NCI-H345 (cell line): Measurements from ENCODE around the gene SUSD5.

Experiments
- DNase-seq: peaks from one replicate; lab custom pipeline; 2025; lab: John Stamatoyannopoulos, UW

SUSD5 gene

DNA sequence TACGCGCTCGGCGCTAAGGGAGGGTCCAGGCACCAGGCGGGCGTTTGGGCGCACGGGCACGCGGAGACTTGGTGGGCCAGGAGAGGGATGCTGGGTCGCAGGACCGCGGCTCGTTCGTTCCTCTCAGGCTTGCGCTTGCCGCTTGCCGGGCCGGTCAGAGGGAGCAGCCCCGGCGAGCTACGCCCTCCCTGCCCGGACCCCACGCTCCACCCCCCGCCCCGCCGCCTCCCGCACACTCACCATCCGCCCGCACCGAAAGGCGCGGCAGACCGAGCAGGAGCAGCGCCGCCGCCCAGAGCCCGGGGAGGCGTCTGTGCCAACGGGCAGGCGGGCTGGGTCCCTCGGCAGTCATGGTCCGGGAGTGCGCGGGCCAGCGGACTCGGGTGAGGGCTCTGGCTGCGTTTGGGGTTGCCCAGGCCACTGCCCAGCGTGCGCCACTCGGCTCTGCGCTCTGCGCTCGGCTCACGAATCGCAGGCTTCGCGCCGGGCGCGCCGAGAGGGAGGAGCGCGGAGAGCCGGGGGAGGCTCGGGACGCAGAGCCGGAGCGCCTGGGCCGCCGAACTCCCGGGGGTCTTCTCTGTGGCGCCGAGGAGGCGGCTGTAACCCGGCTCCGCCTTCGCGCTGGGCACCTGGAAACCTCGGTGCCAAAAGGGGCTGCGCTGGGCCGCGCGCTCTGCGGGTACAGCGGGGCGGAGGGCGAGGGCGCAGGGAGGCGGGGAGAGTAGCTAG, at the start of gene SUSD5:
Gene SUSD5, minus strand, starts transcription at position 365 of the 729 bp plus-strand sequence. Its CDS starts 13 bp downstream, at position 352.
- DNase-seq = peak; percentile 8

DNA sequence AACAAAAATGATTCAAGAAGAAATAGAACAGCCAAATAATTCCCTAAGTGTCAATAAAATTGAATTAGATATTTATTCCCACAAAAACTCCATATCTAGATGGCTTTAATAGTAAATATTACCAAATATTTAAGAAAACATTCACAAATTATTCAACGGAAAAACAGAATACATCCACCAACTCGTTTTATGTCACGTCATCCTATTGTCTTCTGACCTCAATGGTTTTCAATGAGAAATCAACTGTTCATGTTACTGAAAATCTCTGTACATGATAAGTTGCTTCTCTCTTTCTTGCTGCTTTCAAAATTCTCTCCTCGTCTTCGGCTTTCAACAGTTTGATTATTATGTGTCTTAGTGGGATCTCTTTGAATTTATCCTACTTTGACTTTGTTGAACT, 41.5 kb upstream of the SUSD5 start:
- DNase-seq = no peak

DNA sequence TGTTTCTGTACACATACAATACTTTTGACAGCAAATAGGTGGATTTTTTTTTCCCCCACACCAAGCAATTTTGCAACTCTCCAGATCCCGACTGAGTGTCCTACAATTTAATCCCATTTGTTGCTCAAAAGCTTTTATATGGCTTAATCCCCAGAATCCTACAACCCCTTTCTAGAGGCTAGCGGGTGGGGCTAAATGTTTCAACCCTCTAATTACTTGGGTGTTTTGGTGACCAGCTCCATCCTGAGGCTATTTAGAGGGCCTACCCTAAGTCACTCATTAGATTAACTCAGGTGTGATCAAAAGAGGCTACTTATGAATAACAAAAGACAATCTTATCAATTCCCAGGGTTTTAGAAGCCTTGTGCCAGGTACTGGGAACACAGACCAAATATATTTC, 37.6 kb upstream of the SUSD5 start:
- no peak for DNase-seq

DNA sequence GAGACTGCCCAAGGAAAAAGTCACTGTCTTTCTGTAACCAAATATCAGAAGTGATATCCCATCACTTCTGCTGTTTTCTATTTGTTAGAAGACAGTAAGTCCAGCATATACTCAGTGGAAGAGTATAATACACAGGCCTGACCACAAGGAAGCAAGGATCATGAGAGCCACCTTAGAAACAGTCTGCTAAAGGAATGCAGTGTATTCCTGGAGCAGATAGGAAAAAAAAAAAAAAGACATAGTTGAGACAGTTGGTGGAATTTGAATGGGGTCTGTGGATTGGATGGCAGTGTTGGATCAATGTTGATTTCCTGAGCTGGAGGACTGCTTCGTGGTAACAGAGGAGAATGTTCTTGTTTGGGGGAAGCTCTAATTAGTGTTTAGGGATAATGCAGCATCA, 32.1 kb upstream of the SUSD5 start:
- no peak for DNase-seq

DNA sequence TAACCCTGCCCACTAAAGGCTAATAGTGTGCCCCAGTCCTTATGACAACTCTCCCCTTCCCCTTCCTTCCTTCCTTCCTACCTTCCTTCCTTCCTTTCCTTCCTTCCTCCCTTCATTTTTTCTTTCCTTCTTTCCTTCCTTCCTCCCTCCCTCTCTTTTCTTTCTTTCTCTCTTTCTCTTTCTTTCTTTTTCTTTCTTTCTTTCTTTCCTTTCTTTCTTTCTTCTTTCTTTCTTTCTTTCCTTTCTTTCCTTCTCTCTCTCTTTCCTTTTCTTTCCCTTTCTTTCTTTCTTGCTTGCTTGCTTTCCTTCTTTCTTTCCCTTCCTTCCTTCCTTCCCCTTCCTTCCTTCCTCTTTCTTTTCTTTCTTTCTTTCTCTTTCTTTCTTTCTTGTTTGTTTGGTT, 28.2 kb upstream of the SUSD5 start:
- no peak for DNase-seq

DNA sequence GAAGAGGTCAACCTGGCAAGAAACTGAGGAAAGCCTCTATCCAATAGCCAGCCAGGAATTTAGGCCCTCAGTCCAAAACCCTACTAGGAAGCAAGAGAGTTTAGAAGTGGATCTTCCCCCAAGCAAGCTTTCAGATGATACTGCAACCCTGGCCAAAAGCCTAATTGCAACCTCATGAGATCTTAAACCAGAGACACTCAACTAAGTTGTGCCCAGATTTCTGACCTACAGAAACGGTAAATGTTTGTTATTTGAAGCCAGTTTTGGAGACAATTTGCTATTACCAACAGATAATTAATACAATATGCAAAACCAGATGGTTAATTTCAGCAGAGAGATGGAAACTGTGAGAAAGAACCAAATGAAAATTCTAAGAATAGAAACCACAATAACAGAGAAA, 21.7 kb upstream of the SUSD5 start:
- no peak for DNase-seq

DNA sequence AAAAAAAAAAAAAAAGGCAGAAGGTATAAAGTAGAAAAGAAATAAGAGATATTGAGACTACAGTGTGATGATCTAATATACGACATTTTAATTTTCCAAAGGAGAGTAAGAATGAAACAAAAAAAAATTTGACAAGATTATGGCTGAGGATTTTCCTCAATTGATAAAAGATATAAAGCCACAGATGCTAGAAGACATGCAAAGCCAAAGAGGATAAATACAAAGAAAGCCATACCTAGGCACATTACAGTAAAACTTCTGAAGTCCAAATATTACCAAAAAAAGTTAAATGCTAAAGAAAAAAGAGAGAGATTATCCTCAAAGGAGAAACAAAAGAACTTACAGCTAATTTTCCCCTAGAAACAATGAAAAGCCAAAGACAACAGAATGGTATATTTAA, 20.3 kb upstream of the SUSD5 start:
- DNase-seq = no peak

DNA sequence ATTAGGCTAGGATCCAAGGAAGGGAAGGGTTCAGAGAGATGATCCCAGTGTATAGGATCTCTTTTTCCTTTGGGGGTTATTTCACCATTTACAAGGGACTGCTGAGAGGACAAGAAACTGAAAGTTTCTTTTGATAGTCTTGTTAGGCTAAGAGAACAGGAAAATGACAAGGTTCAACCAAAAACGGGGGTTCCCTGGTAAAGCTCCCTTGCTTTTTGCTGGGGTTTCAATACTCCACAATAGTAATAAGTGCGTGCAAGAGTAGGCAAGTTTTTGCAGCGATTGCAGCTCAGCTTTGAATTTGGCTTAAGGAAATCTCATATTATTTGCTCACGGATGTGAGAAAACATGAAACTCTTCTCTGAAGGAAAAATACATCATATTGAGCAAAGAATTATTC, 18.8 kb upstream of the SUSD5 start:
- no peak for DNase-seq

DNA sequence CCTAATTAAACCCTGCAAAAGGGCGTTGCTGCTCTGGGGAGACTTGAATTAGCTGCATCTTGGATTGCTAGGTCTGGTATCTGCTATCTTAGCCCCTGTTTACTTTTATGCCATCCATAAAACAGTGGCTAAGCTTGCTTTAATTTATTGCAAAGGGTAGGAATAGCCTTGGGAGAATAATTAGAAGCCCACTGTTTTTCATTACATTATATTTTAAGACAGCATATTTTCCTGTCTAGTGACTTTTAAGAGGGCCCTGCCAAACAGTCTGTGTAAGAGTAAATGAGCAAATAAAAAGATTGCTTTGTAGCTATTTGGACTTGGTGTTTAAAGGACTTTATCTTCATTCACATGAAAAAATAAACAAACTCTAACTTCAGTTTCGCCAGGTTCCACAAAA, 17.4 kb upstream of the SUSD5 start:
- no peak for DNase-seq

DNA sequence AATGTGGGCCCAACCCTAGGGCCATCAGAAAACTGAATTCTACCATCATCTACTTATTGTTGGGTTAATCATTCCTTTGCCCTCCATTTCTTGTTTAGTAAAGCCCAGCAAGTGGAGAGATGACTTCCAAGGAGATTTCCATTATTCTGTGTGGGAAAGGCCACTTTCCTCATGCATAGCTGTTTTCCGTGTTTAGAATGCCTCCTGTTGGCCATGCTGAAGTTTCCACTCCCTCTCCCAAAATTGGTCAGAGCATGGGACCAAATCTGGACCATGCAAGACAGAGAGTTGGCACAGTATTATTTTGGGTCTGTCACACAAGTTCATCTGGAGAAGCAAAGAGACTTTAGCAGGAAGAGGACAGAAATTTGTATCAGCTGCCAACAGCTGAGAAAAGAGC, 15.3 kb upstream of the SUSD5 start:
- DNase-seq = no peak

DNA sequence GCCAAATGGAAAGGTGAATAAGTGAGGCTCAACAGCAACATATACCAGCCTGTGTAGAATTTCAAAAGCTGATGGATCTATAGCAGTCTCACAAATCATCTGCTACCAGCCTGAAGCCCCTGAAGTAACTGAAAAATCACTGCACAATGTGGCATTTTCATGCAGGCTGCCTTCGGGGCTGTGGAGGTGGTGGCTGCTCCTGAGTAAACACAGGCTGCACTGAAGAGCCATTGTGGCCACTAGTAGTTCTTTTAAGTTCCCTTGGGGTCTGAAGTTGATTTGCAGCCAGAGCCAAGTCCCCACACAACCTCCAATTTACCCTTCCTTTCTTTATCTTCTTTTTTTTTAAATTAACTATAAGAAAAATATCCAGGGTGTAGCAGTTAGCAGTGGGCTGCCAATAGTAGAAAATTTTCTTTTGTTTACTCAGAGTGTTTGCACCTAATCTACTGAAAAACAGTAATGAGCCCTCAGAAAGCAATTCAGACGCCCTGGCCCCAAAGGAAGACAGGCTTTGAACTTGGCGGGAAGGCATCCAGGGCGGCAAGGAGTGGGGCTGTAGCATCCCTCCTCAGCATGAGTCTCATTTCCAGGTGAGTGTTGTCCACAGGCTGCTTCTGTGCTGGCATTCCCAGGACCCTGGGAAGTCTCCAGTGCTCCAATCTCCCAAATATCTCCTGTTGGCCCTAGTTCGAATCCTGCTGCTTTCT, 13.3 kb upstream of the SUSD5 start:
- DNase-seq = peak; percentile 16

DNA sequence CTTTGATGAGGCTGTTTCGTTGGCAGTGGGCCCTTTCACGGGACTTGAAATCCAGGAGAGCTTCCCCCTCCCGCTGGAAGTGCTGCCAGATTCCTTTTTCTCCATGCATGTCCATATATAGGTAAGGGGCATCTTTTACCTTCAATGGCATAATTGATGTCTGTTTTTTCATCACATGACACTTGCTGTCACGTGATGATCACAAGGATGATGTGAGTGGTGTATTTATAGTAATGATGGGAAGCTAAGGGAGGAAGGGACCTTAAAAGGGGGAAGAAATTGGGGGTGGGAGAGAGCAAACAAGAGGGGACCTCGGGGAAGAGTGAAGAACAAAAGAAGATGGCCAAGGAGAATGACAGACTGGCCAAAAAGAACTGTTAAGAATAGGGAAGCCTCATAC, 11.3 kb upstream of the SUSD5 start:
- DNase-seq = no peak

DNA sequence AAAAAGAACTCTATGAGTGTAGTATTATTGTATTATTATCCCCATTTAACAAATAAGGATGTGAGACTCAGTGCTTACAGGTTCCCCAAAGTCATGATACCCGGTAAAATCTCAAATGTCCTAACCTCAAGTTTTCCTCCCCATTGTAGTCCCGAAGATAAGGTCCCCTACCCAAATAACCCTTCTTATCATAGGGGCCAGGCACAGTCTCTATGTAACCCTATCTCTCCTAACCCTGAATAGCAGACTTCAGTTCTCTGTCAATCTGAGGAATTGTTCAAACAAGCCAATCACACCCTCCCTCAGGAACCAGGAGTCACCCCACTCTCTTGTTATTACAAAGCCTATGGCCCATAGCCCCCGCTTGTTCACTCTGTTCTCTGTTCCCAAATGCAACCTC, 10.5 kb upstream of the SUSD5 start:
- no peak for DNase-seq

DNA sequence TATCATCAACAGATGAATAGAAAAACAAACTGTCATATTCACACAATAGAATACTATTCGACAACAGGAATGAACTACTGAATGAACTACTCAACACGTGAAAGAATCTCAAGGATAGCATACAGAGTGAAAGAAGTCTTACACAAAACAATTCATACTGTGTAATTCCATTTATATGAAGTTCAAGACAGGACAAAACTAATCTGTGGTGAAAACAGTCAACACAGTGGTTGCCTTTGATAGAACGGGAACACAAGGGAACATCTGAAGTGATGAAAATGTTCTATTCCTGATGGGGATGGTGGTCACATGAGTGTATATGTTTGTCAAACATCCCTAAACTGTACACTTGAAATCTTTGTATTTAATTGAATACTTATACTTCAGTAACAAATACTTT, 2.6 kb upstream of the SUSD5 start:
- DNase-seq = no peak

DNA sequence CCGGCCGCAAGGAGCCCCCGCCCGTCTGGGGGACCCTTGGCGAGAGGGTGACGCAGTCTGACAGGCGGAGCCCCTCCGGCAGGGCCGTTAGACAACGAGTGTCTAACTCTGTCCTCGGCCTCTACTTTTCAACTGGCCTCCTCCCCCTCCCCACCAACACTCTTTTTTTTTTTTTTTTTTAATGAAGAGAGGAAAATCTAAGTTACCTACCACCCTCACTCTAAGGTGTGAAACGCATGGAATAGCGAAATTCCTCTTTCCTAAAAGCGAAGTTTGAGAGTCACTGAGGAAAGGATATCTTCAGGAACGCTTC, 521 bp upstream of the SUSD5 start:
- no peak for DNase-seq

DNA sequence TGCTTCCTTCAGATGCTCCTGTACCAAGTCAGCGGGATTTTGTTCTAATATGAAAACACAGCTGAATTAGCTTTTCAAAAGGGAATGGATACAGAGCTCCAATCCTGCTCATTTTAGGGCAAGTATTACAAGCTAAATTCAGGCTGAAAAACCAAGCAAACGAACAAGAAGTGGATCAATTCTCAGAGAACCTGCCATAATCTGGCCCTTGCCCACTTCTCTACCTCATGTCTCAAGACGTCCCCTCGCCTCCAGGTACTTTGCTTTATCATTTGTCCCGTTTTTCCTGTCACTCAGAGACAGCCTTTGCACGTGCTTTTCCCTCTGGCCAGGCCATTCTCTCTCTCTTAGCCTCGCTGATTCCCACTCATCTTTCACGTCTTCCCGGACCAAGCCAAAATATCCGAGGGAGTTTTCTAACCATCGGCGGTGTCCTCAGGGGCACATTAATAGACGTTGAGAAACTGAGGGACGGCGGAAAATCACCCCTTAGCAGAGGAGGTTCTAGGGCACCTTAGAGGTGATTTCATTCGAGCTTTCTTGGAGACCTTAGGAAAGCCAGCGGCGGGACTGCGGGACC, 654 bp downstream of the SUSD5 start:
- DNase-seq = peak; percentile 7

DNA sequence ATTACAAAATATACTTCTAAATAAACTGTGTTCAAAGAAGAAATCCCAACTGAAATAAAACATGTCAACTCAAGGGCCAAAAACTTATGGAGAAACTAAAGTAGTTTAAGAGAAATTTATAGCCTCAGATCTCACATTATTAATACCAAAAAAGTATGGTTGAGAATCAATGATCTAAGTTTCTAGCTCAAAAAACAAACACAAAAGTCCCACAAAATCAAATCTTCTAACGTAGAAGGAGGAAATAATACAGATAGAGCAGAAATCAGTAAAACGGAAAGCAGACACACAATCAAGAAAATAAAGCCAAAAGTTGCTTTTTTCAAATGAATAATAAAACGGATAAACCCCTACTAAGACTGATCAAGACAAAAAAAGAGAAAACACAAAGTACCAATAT, 2.9 kb downstream of the SUSD5 start:
- no peak for DNase-seq

DNA sequence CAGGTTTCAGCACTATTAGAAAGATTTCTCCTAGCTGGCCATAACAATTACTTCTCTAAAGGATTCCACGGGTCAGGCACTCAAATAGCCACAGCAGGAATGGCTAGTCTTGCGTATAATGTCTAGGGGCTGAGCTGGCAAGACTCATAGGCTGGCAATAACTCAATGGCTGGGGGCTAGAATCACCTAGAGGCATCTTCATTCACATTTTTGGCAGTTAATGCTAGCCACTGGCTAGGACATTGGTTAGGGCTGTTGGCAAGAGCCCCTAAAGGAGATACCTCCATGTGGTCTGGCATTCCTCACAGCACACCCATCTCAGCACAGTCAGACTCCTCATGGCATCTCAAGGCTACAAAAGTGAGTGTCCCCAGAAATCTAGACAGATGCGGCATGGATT, 6.2 kb downstream of the SUSD5 start:
- no peak for DNase-seq

DNA sequence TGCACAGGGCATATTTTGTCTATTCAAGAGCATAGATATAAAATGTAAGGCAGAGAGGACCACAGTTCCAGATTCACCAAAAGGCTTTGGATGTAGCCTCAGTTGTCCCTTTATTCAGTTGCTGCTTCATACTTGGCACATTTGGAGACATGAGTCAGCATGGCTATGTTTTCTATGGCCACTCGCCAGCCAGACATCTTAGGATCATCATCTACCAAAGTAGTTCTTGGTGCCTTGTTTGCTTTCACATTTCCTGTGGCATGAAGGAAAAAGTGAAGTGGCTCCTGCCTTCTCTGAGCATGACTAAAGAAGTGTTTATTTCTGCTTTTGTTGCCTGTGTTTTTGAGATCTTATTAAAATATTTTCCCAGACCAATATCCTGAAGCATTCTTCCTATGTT, 7.2 kb downstream of the SUSD5 start:
- DNase-seq = no peak

DNA sequence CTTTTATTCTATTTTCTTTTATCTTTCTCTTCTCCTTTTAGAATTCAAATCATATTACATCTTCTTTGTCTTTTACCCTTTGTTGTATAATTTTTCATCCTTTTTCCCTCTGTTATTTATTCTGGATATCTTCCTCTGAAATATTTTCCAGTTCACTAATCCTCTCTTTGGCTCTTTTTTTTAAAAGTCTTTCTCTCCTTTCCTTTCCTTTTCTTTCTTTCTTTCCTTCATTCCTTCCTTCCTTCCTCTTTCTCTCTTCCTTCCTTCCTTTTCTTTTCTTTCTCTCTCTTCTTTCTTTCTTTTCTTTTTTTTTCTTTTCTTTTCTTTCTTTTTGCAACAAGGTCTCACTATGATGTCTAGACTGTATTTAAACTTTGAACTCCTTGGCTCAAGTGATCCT, 9.3 kb downstream of the SUSD5 start:
- DNase-seq = no peak

DNA sequence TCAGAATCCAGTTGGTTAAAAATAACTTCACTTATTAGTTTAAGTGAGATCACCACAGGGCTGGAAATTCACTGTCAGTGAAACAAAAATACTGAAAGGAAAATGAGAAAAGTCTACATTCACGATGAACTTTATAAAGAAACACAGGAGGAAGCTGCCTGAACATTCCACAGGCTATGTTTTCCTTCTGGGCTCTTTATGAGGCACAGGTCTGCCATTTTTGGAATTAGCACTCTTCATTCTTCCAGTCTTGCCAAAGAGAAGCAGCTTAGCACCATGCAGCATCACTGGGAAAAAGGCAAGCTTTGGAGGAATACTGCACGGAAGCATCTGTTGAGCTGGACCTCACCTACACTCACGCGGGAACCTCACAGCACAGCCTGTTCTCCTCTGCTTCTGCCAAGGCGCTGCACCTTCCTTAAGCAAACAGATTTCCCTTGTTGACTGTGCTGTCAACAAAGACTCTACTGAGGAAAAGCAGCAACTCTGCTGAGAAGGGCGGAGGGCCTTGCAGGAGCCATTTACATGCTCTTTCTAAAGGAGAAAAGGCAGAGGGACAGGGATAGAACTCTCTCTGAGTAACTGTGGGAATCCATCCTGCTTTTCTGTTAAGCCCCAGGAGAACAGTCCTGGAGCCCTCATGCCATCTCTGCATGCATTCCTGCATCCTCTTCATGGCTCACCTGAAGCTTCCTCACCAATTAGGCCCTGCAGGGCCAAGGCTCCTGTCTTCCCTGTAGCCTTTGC, 15.7 kb downstream of the SUSD5 start:
- no peak for DNase-seq

DNA sequence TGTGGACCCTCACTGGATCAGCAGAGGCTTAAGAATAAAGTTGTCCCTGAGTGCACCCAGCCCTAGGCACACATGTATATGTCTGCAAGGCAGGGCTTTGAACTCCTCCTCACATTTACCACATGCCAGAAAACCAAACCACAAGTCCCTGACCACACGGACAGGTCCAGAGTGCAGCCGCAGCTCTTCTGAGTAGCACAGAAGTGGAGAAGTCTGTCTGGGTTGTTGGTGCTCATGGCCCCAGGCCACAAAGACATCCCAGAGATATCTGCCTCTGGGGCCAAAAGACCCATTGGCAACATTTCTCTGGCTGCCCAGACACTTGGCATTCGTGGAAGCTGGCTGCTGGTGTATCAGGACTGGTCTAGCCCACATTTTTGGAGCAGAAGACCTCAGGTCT, 17.4 kb downstream of the SUSD5 start:
- no peak for DNase-seq

DNA sequence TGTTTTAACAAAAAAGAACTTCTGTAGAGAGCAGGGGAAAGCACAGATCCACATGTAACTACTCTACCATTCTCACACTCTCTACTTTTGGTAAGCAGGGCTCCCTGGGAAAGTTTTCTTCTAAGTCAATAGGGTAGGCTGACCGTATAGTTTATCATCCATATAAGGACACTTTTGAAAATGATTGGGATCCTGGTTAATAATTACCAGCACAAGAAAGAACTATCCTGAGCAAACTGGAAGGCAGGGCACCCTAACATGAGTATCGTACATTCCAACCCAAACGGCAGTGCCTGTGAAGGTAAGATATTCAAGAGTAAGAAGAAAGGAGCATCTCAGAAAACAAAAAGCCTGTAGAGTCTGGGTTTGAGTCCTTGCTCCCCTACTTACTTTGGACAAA, 22.1 kb downstream of the SUSD5 start:
- DNase-seq = no peak
